ENCODE measurements around the gene NALCN.

DNA sequence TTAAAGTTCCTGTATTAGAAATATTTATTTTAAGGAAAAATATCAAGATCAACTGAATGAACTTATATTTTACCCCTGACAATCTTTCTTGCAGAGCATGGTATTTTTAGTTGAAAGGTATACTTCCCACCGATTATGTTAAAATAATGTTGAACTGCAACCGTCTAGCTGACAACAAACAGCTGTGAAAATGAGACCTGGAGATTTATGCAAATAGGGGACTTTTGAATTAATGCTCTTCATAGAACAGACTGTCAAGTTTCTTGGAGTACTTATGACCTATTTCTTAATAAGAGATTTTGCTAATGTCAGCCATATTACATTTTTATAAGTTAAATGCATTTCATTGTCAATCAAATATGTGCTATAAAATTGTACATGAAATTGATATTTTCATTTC, 210.9 kb downstream of the NALCN start:
- no peak for TF ChIP-seq CTCF (IDR thresholded peaks at IDR 0.05)
- TF ChIP-seq POLR2A (IDR thresholded peaks at IDR 0.05), result no peak
- TF ChIP-seq EP300 (IDR thresholded peaks at IDR 0.05), result no peak

Data from ovary (tissue), 3 donors.